KMS-11 (cell line): ENCODE measurements around the gene RPL4.

Source experiments
- H2AFZ ChIP-seq: fragments of 200-600 bp; sonication (generic); 2 replicates; pipeline ENCODE4 v1.6.1; 2016; ENCODE audit warnings: antibody characterized with exemption, mixed run types, low read depth
- H3K27ac ChIP-seq: fragments of 200-600 bp; sonication (generic); 2 replicates; pipeline ENCODE4 v1.6.1; 2016; ENCODE audit warnings: mild to moderate bottlenecking, mixed run types
- H3K27me3 ChIP-seq: fragments of 200-600 bp; sonication (generic); 2 replicates; pipeline ENCODE4 v1.6.1; 2017; ENCODE audit warnings: mild to moderate bottlenecking, low read depth, mixed run types, moderate library complexity; ENCODE audit not compliant: insufficient read depth
- H3K36me3 ChIP-seq: fragments of 200-600 bp; sonication (generic); 2 replicates; pipeline ENCODE4 v1.6.1; 2017; ENCODE audit warnings: mild to moderate bottlenecking, mixed run types; ENCODE audit not compliant: insufficient read depth
- H3K4me1 ChIP-seq: fragments of 200-600 bp; sonication (generic); 2 replicates; pipeline ENCODE4 v1.6.1; 2016; ENCODE audit warnings: mild to moderate bottlenecking, low read depth, mixed run types; ENCODE audit not compliant: poor library complexity, severe bottlenecking
- H3K4me2 ChIP-seq: fragments of 200-600 bp; sonication (generic); 2 replicates; pipeline ENCODE4 v1.7.0; 2016; ENCODE audit warnings: mild to moderate bottlenecking, mixed run types
- H3K4me3 ChIP-seq: fragments of 200-600 bp; sonication (generic); IDR thresholded peaks from 2 replicates; pipeline ENCODE4 v1.6.1; 2017; ENCODE audit warnings: low read depth, low read length, mixed read lengths; ENCODE audit not compliant: insufficient read depth
- H3K79me2 ChIP-seq: fragments of 200-600 bp; sonication (generic); 2 replicates; pipeline ENCODE4 v1.6.1; 2016; ENCODE audit warnings: low read depth, mixed run types; ENCODE audit not compliant: insufficient read depth
- H3K9ac ChIP-seq: fragments of 200-600 bp; sonication (generic); 2 replicates; pipeline ENCODE4 v1.6.1; 2016; ENCODE audit warnings: mild to moderate bottlenecking, mixed run types
- H4K20me1 ChIP-seq: fragments of 200-600 bp; sonication (generic); 2 replicates; pipeline ENCODE4 v1.6.1; 2016; ENCODE audit warnings: mild to moderate bottlenecking, mixed run types; ENCODE audit not compliant: insufficient read depth
- TF ChIP-seq, protein P1 (sequence below): fragments of 200-600 bp; sonication (generic); conservative IDR thresholded peaks from 2 replicates; pipeline ENCODE4 v1.6.1; 2017; ENCODE audit warnings: low read depth, mild to moderate bottlenecking, antibody characterized with exemption, low read length, moderate library complexity, mixed read lengths

The RPL4 gene

DNA sequence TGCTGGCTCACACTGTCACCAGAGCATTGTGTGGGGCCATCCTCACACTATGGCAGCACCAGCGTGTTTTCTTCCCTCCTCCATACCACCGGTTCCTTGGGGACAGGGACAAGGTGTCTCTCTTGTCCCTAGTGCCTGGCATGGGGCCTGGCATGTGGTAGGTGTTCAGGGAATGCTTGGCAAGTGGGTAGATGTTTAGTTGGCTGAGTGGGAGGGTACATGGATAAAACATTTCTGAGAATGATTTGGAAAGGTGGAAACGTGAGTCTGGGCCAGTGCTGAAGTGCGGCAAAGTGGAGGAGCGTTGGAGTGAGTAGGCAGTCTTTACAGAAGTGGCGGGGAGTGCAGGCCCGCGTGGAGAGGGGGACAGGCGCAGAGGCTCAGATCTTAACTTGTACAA lies 22.1 kb downstream of the RPL4 start:
- Histone ChIP-seq H3K79me2 (no peaks in the 10 kb centered on the region), H3K27me3 (no peaks in the 10 kb centered on the region), H3K27ac (no peak overlapping the region), H2AFZ (no peak overlapping the region), H3K36me3 (no peaks in the 10 kb centered on the region), H3K4me1 (peaks cover 7% of the 10 kb centered on the region), H3K9ac (no peak overlapping the region), H3K4me2 (no peak overlapping the region), H4K20me1 (no peaks in the 10 kb centered on the region), H3K4me3 (no peak overlapping the region)
- TF ChIP-seq, protein P1, sequence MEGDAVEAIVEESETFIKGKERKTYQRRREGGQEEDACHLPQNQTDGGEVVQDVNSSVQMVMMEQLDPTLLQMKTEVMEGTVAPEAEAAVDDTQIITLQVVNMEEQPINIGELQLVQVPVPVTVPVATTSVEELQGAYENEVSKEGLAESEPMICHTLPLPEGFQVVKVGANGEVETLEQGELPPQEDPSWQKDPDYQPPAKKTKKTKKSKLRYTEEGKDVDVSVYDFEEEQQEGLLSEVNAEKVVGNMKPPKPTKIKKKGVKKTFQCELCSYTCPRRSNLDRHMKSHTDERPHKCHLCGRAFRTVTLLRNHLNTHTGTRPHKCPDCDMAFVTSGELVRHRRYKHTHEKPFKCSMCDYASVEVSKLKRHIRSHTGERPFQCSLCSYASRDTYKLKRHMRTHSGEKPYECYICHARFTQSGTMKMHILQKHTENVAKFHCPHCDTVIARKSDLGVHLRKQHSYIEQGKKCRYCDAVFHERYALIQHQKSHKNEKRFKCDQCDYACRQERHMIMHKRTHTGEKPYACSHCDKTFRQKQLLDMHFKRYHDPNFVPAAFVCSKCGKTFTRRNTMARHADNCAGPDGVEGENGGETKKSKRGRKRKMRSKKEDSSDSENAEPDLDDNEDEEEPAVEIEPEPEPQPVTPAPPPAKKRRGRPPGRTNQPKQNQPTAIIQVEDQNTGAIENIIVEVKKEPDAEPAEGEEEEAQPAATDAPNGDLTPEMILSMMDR = no peak

DNA sequence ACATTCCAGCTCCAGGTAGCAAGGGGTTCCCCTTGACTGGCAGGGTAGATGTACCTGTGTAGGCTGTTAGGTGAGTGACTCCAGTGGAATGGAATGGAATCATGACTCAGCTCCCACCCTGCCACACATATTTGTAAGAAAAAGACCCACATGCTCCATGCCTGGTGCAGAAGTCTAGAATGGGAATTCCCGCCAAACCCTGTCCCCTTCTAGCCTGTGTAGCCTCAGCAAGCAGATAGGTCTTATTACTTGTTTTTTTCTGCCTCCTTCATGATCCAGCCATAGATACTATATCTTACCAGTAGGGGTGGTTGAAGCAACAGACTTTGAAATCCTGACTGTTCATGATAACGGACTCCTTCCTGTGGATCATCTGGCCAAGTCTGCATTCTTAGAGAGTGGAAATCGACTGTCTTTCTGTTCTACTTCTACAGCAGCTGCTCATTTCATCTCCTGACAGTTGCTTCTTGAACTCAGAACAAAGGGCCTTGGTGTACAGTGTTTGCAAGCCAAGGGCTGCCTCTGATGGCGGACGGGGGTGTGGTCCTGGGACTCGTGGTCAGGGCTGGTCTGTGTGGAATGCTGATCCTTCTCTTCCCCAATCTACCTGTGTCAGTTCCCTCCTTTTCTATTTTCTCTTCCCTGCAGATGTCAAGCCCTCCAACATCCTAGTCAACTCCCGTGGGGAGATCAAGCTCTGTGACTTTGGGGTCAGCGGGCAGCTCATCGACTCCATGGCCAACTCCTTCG lies 23.4 kb downstream of the RPL4 start:
- Histone ChIP-seq H3K4me2 (no peak overlapping the region), H3K27me3 (no peaks in the 10 kb centered on the region), H3K4me3 (no peak overlapping the region), H3K4me1 (peaks cover 7% of the 10 kb centered on the region), H3K27ac (no peak overlapping the region), H3K9ac (no peak overlapping the region), H2AFZ (no peak overlapping the region), H4K20me1 (no peaks in the 10 kb centered on the region), H3K36me3 (no peaks in the 10 kb centered on the region), H3K79me2 (no peaks in the 10 kb centered on the region)
- TF ChIP-seq, protein P1 = no peak

DNA sequence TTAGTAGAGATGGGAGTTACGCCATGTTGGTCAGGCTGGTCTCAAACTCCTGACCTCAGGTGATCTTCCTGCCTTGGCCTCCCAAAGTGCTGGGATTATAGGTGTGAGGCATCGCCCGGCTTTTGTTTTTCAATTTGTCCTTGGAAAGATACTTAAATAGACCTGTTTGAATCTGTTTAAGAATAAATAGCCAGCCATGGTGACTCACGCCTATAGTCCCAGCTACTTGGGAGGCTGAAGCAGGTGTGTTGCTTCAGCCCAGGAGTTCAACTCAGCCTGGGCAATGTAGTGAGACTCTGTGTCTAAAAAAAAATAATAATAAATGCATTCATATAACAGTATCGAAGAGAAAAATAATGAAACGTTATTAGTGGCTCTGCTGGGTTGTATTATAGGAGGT lies 24.4 kb downstream of the RPL4 start:
- no peak overlapping the region for H2AFZ ChIP-seq
- H3K4me3 ChIP-seq = no peak overlapping the region
- TF ChIP-seq, protein P1 = no peak
- H3K4me1 ChIP-seq = peaks cover 7% of the 10 kb centered on the region
- H3K79me2 ChIP-seq = no peaks in the 10 kb centered on the region
- no peaks in the 10 kb centered on the region for H3K27me3 ChIP-seq
- H3K27ac ChIP-seq = no peak overlapping the region
- no peaks in the 10 kb centered on the region for H4K20me1 ChIP-seq
- H3K36me3 ChIP-seq = no peaks in the 10 kb centered on the region
- no peak overlapping the region for H3K4me2 ChIP-seq
- H3K9ac ChIP-seq = no peak overlapping the region

DNA sequence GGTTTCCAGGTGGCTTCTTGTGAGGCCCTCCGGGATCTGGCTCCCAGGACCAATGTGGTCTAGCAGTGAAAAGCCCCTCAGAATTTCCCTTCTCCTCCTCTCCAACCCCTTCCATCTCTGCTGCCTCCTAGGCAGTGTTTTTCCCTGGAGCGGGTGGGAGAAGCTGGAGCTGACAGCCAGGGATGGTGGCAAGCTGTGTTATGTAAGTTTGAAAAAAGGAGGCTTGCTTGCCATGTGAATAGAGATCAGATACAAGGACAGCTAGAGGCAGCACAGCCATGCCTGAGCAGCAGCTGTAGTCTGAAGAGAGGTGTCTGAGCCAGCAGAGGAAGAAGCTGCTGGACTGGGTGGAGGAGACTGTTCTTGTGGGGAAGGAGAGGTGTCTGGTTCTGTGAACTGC lies 27.6 kb downstream of the RPL4 start:
- TF ChIP-seq, protein P1 = no peak
- no peak overlapping the region for H3K4me2 ChIP-seq

More for the DNA sequence above, 27.6 kb downstream of the RPL4 start:
- no peaks in the 10 kb centered on the region for H3K4me1 ChIP-seq
- H3K36me3 ChIP-seq = no peaks in the 10 kb centered on the region
- H3K27ac ChIP-seq = no peak overlapping the region
- no peak overlapping the region for H2AFZ ChIP-seq
- H3K4me3 ChIP-seq = no peak overlapping the region
- H4K20me1 ChIP-seq = no peaks in the 10 kb centered on the region
- H3K27me3 ChIP-seq = no peaks in the 10 kb centered on the region
- H3K9ac ChIP-seq = no peak overlapping the region
- no peaks in the 10 kb centered on the region for H3K79me2 ChIP-seq
